HepG2 (cell line): ENCODE measurements around the gene AHNAK. TPM values are rescaled to one million over a fixed set of nuclear protein-coding genes. Genes with fewer than 3 reads are reported as not detected.

Experiments
- GATAD1 ChIP-seq: IDR thresholded peaks from 2 replicates; pipeline ENCODE4 v1.6.1; 2016; ENCODE audit warnings: missing genetic modification reagents, missing compliant biosample characterization
- MAFG ChIP-seq: sonication (generic); formaldehyde crosslinking; IDR thresholded peaks from 2 replicates; pipeline ENCODE4 v1.5.1; 2020; ENCODE audit warnings: mild to moderate bottlenecking, missing genetic modification reagents
- NFRKB ChIP-seq: fragments of 450-650 bp; IDR thresholded peaks from 2 replicates; pipeline ENCODE4 v1.6.1; 2017
- PRMT3 ChIP-seq: sonication (generic); formaldehyde crosslinking; IDR thresholded peaks from 2 replicates; pipeline ENCODE4 v1.8.1; 2022; ENCODE audit warnings: low read depth, mild to moderate bottlenecking, moderate library complexity, missing genetic modification reagents, borderline replicate concordance
- SMARCC2 ChIP-seq: fragments of 450-650 bp; IDR thresholded peaks from 2 replicates; pipeline ENCODE4 v1.6.1; 2017; ENCODE audit warnings: antibody characterized with exemption, mild to moderate bottlenecking
- SP1 ChIP-seq, 2 experiments: fragments of 450-650 bp in 1 of 2; sonication (generic) in 1 of 2; formaldehyde crosslinking in 1 of 2; IDR thresholded peaks; 2 replicates each; pipeline versions ENCODE4 v1.4.0 to v1.6.1; 2016 to 2020; ENCODE audit warnings: missing genetic modification reagents in 1 of 2
- TRIM24 ChIP-seq: sonication (generic); formaldehyde crosslinking; IDR thresholded peaks from 2 replicates; pipeline ENCODE4 v1.8.0; 2022; ENCODE audit warnings: mild to moderate bottlenecking, missing genetic modification reagents
- ZBTB49 ChIP-seq: sonication (generic); formaldehyde crosslinking; IDR thresholded peaks from 2 replicates; pipeline ENCODE4 v1.4.0; 2020; ENCODE audit warnings: missing genetic modification reagents, borderline replicate concordance
- ZBTB7B ChIP-seq: sonication (generic); formaldehyde crosslinking; IDR thresholded peaks from 2 replicates; pipeline ENCODE4 v1.4.0; 2020; ENCODE audit warnings: missing genetic modification reagents
- ZFP90 ChIP-seq: sonication (generic); formaldehyde crosslinking; IDR thresholded peaks from 2 replicates; pipeline ENCODE4 v1.8.0; 2022; ENCODE audit warnings: missing genetic modification reagents, mild to moderate bottlenecking, inconsistent platforms, borderline replicate concordance
- ZNF766 ChIP-seq: sonication (generic); formaldehyde crosslinking; IDR thresholded peaks from 2 replicates; pipeline ENCODE4 v1.5.0; 2020; ENCODE audit warnings: missing genetic modification reagents, borderline replicate concordance
- ZNF841 ChIP-seq: sonication (generic); formaldehyde crosslinking; IDR thresholded peaks from 2 replicates; pipeline ENCODE4 v1.8.1; 2023; ENCODE audit warnings: missing genetic modification reagents, borderline replicate concordance
- polyA plus RNA-seq, 8 experiments: library from polyadenylated mRNA; depleted of rRNA in 3 of 8; stranded (reverse) in 7 of 8; unstranded in 1 of 8; fragments of >200 nt; fragmentation: Illumina TruSeq in 4 of 8; extraction: Trizol in 4 of 8; gene quantifications; 2 replicates each; pipeline versions ENCODE4 v1.2.1 to v1.2.3, GENCODE V29; 2011 to 2016; ENCODE audit warnings: low read depth in 4 of 8, missing spikeins in 1 of 8, mixed read lengths in 1 of 8; ENCODE audit not compliant: insufficient read depth in 1 of 8
- total RNA-seq, 5 experiments: library from RNA; depleted of rRNA; stranded (reverse); fragments of >200 nt; fragmentation: Illumina TruSeq; extraction: Trizol; gene quantifications; 2 replicates each; pipeline ENCODE4 v1.2.3, GENCODE V29; 2016; ENCODE audit warnings: low read depth in 1 of 5

AHNAK gene
- total and polyA plus RNA-seq, 2 of the 13 experiments (the other 11 are each of a cell fraction or from before 2014, with no cell fraction given) = 23.4 to 25.0 TPM

GRCh38 chr11:62499944-62500649 is 46.5 kb downstream of the AHNAK start (continued):
- TF ChIP-seq PRMT3 (CRISPR knock-in tag) = no peak
- TF ChIP-seq ZNF841 (CRISPR knock-in tag) = no peak
- TF ChIP-seq ZBTB49 (CRISPR knock-in tag) = no peak
- TF ChIP-seq NFRKB = no peak
- no peak for TF ChIP-seq ZFP90 (CRISPR knock-in tag)
- TF ChIP-seq GATAD1 (CRISPR knock-in tag) = no peak
- no peak for TF ChIP-seq SP1 (IDR thresholded peaks at IDR 0.05)
- no peak for TF ChIP-seq SP1 (CRISPR knock-in tag; IDR thresholded peaks at IDR 0.05)
- TF ChIP-seq TRIM24 (CRISPR knock-in tag) = no peak
- no peak for TF ChIP-seq ZNF766
- TF ChIP-seq SMARCC2 = no peak
- no peak for TF ChIP-seq ZBTB7B
- TF ChIP-seq MAFG (CRISPR knock-in tag) = no peak
